GM19455 (cell line): ENCODE data around the gene SORCS3.

Source experiments
- ATAC-seq: cut with Tn5 transposase; IDR thresholded peaks from one replicate; pipeline ENCODE4 v1.9.1; 2021; ENCODE audit not compliant: unreplicated experiment

The SORCS3 gene

DNA sequence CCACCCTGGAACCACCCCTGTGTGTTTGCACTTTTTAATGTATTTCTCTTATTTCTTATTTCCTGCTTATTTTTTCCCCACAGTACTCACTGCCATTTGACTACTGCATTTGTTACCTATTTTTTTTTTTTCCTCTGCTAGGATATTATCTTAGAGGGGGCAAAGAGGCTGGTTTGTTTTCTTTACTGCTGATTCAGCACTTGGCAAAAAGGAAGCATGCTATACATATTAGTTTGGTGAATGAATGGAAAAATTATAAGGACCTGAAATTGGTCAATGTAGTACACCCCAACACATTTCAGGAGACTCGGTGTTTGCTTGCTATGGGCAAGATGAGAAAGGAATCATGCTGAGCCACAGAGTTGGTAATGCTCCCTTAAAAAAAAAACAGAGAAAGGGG is 193.5 kb downstream of the SORCS3 start:
- no peak for ATAC-seq

DNA sequence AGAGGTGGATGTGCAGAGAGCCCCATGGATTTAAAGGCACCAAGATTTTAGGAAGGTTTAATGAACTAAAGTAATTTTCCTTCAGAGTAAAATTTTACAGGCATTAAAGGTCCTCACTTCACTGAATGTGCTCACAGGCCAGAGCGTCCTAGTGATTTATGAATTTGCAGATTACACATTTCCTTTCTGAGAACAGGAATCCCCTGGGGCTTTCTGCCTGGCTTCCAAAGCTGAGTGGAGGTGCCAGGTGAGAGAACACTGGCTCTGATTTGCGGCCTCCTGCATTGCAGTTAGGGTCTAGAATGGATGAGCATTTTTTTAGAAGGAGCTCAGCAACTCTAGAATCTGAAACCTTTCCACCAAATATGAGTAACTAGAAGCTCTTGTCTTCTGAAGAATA is 194.3 kb downstream of the SORCS3 start:
- ATAC-seq: no peak

DNA sequence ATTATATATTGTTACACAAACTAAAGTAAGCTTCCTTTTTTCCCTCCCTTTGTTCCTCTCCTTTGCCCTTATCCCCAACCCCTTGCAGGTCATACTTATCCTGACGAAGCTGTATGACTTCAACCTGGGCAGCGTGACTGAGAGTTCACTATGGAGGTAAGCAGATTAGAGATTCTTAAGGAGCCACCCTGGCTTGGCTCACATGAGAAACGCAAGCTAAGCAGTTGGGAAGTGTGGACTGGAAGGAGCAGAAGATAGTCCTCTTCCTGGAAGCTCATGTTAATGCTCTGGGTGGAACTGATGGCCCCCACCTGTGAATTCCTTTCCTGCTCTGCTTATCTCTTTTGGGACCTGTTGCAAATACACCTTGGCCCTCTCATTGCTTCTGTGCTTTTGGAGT is 201.6 kb downstream of the SORCS3 start:
- ATAC-seq: no peak

DNA sequence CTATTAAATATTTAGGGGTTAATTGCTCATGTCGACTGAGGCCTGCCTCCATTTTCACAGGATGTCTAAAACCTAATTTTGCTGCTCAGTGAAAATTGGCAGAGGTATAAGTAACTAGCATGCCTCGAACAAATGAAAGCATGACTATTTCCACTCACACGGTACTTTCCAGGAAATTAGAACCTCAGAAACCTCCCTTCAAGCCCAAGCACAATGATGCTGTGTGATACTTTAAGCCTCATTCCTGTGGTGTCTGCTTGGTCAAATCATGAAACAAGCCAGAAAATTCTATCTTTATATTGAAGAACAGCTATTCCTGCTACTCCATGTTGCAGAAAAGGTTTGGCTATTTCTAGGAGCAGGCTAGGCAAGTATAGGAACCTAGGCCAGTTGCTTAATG is 203.0 kb downstream of the SORCS3 start:
- ATAC-seq: no peak

DNA sequence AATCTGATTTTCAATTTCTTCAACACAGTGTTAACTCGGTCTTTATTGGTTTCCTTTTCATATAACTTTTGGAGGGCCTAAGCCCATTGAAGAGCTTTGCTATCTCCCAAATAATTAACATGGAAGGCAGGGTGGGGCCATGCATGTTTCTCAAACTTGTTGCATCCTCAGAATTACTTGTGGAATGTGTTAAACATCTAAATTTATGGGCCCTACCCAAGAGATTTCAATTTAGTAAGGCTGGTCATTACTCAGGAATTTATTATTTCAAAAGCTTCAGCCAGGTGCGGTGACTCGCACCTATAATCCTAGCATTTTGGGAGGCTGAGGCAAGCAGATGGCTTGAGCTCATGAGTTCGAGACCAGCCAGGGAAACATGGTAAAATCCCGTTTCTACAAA is 208.9 kb downstream of the SORCS3 start:
- no peak for ATAC-seq

DNA sequence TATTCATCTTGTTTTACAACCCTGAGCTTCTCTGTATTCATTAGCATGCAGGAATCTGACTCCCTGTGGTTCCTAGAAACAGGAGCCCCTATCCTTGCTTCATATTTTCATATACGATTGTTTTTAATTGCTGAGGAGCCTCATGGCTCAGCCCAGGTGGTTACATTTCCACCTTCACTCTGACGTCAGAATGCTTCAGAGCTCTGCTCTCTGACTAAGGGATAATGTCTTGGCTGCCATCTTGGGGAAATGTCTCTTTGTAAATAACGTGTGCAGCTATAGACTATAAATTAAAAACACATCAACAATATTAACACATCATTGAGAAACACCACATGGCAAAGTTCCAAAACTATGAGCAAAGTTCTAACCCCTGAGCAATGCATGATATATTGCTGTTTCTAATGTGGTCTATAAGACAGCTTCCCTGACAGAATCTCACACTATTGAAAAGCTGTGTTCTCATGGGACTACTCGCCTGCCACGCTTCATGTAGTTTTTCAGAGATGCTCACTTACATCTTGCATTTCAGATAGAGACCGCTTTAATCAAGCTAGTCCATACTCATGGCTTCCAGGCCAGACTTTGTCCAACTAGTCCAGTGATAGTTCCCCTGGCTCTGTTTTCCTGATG is 227.0 kb downstream of the SORCS3 start:
- no peak for ATAC-seq

DNA sequence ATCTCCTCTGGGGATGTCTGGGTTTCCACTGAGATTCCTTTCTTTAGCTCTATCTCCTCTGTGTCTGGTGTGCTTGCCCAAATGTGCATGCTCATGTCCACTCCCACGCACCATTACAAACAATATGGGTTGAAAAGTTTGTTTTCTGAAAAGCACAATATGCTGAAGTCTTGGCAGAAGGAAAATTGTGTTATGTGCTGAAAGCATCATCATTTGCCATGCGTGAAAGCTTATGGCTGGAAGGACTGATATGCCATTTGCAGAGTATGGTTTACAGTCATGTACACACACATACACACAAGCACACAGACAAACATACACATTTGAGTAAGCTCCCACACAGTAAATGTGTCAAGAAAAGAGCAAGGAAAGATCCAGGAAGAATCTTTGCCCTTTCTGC is 231.6 kb downstream of the SORCS3 start:
- no peak for ATAC-seq

DNA sequence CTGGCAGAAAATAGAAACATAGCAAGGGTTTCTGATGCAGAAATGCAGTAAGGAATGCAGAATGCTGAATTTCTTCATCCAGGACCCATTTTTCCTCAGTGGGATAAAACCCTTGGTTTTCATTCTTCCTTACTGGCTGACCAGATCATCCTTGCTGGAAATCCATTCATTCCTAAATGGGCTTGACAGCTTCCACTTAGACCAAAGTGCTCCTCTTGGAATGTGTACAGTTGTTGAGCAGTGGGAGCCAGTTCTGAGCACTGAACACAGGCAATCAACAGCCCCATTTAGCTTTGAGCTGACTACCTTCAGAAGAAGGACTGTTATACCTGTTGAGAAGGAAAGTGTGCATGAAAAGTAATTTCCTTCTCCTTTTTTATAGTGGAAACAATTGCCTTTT is 232.1 kb downstream of the SORCS3 start:
- ATAC-seq: no peak

DNA sequence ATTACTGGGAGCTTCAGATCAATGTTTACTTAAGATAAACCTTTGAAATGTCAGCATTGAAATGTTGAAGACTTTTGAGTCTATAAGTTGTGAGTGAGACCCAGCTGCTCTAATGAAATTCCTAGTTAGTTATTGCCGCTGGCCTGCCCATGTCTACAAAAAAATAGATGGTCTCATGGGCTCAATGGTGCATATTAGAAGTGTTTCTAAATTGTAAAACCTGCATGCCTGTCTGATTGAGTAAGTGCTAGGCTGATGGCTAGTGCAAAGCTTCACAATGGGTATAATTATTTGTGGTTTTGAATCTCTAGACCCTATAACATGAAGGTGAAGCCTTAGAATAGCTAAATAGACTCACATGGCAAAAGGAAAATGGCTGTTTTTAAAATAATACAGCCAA is 234.5 kb downstream of the SORCS3 start:
- ATAC-seq: no peak

DNA sequence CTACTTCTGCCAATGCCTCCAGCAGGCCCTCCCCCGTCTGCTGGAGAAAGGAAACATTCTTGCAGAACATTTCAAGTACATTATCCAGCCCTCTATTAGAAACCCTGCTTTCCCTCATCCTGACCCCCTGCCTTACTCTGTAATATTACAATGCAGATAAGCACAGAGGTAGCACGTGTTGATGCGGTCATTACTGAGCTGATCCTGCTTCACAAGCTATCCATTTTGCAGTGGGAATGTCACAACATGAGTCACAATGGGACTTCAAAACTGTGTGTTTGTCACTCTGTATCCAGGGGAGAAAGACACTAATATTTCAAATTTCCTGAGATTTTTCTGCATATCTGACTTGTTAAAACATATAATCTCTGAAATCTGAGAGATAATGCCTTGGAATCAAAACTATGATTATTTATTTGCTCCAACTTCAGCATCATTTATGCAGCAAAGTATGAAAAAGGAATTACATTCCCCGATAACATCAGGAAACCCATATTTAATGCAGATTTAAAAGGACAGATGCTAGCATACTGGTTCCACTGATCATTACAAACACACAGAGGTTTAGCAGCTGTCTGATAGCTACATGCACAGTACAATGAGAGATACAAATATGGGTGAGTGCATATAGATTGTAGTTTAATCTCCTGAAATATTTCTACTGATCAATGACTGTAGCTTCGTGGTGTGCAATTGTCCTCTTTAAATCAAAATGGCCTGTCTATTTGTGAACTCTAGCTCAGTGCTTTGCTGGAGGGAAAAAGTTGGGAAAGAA is 239.7 kb downstream of the SORCS3 start:
- no peak for ATAC-seq

DNA sequence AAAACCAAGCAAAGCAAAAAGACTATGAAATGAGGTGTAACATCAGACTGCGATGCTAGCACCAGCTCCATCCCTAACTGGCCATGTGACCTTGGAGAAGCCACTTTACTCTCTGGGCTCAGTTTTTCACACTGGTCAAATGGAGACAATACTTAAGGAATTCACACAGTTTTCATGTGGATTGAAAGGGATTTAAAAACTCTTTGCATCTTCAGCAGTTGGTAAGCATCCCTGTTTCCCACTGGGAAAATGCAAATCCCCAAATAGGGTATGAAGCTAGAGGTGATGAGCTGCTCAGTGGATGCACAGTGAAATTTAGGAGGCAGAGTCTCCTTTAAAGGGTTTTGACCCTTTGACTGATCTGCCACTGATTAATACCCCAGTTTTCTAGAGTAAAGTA is 240.7 kb downstream of the SORCS3 start:
- no peak for ATAC-seq

DNA sequence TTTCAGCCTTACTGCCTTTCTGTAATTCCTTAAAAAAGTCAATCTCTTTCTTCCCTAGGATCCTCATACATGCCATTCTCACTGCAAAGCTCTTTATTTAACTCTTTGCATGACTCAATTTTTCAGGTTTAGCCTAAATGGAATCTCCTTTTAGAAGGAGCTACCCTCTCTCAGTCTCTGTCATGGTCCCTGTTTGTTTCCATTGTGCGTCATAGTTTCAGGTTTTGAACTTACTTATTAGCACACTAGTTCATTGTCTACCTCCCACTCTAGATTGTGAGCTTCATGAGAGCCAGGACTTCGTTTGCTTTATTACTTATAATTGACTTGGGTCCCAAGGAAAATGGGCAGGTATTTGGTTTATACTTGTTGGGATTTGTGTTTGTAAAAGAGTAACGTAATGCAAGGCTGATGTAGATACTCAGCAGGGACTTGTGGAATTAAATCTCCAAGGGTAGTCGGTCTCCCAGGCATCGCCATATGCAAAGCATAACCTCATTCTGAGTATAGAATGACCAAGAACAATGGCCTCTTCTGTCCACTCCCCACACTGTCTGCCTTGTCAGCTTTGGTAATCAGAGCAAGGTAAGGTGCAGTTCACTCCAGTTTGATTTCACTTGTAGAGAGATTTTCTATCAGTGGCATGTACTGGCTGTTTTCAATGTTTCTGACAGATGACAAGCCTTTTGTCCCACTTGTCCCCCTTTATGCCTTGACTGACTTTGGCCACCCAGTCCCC is 252.0 kb downstream of the SORCS3 start:
- no peak for ATAC-seq

DNA sequence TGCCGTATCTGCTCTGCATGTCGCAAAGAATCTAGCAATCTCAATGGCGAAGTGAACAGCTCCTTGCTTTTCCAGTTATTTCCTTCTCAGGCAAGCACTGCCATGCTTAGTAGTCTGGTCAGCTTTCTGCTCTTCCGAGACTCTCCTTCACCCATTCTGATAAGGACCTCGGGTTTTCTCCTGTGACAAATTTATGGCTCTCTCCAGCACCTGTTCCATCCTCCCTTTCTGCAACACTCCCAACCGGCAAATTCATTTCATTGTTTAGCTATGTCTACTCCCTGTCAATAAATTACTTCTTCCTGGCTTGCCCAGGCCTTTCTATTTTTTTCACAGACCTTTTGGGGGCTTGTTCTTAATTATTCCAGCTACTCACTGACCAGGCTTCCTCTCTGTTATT is 252.6 kb downstream of the SORCS3 start:
- ATAC-seq: no peak

DNA sequence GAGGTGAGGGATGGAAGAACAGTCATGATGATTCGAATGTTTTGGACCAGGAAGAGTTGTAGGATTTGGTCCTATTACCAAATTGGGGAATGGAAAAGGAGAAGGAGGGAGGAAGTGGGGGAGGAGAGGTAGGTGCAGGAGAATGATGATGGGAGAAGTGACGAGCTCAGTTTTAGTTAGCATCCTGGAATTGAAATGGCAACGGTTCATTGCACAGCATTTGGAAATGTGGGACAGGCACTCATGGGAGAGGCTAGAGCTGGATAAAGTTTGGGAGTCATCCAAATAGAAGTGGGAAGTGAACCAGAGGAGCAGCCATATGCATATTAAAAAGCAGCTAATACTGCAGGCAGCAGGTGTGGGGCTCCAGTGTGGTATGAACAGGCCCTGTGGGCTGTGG is 253.6 kb downstream of the SORCS3 start:
- ATAC-seq: no peak

DNA sequence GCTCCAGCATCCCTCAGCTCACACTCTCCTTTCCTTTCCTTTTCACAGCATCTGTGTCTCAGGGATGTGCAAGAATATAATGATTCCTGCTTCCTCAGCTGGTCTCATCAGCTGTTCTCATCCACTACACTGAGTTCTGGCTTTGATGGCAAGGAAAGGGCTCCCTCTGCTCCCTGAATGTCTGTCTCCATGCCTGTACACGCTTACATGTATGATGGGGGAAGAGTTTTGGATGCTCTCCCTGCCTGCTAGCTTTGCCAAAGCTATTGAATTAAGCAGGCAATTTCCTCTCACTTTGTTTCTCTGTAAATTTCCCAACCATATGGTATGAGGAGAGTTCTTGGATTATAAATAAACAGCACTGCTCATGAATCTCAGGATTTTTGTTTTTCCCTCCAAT is 254.5 kb downstream of the SORCS3 start:
- no peak for ATAC-seq

DNA sequence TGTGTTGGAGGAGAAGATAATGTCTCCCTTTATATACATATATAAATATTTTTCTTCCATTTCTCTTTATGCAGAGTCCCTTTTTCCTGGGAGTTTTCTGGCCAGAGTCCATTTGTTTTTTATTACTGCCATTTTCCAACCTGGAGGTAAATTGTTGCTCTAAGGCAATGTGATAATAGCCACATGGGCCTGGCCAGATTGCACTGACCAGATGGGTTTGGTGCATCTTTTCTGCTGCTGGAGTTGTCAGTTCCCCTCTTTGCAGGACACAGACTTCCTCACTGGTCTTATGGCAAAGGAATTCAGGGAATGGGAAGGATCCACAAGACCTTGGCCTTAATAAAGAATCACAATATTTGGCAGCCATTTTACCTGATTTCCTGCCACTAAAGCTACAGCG is 254.9 kb downstream of the SORCS3 start:
- no peak for ATAC-seq

DNA sequence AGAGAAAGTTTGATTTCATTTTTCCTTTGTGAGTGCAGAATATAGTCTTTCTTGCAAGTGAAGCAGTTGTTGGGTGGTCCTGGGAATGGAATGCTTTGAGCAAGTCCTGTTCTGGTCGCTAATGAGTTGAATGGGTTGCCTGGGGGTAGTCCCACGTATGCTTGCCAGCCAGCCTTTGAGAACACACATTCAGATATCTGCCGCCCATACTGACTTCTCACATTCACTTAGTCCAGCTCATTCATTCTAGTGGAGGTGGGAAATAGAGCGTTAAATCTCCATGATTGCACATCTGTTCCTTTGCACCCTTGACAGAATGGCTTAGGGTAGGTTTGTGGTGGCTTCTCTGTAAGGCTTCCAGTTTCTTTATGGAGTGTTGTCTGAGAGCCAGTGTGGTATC is 256.6 kb downstream of the SORCS3 start:
- ATAC-seq: no peak

DNA sequence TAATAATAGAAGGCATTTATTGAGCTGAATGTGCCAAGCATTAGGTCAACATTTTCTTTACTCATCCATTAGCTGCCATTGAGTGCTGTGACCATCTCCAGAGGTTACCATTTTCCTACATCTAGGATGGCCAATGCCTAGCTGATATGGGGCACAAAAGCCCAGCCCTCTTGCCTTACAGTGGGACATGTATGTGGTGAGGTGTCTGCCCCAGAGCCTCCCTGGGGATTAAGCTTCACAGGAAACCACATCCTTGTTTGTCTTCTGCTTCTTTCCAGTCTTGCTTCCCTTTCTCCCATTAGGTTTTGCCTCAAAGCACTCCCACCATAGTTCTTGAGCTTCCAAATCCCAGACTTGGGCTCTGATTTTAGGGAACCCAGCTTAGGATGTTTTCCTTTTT is 258.7 kb downstream of the SORCS3 start:
- ATAC-seq: no peak

DNA sequence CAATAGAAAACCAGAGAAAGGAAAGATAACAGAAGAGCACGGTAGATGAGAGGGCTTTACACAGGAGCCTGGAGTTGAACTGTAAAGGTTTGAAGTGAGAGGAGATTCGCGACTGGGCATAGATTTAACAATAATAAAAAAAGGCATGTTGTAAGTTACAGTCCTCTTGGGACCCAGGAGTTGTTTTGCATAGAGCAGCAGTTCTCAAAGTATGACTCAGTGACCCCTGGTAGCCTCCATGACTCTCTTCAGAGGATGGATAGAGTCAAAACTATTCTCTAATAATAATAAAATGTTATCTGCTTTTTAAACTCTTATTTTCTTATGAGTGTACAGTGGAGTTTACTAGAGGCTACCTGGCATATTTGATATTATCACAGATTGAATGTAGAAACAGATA is 262.3 kb downstream of the SORCS3 start:
- no peak for ATAC-seq

DNA sequence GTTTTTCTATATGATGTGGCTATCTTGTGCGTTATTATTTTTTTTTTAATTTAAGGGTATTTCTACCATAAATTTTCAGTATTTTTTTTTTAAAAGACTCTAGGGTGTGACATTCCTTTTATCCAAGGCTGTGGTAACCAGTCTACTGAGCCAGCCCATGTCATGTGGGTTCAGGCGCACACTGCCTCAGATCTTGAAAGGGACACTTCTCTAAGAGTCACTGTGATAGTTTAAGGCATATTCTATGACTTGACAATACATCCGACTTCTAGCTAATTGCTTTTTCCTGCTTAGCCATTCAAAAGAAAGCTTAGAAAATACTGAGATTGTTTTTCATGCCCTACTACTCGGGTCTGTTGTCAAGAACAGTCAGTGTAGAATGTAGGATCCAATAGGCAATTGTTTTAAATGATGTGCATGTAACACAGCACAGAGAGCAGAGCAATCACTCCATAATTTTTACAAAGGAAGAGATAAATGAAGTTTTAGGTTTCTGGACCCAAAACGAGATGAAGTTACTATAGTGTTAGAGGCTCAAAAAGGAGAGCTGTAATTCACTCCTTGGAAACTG is 263.7 kb downstream of the SORCS3 start:
- no peak for ATAC-seq

DNA sequence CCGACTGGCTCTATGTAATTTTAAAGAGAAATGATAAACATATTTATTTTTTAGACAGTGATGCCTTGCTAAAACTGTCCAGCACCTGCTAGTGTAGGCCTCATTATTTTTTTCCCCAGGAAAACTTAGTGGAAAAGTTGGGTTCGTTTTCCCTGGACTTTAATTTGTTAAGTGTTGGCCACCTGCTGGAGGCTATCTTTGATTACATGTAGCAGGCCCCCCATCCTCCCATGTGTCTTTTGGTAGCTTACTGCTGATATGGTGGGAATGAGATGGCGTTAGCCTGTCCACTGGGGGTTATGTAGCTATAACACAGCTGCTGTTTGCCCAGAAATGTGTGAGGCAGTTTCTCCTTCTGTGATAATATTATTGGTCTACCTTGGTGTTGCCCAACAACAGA is 265.0 kb downstream of the SORCS3 start:
- no peak for ATAC-seq

DNA sequence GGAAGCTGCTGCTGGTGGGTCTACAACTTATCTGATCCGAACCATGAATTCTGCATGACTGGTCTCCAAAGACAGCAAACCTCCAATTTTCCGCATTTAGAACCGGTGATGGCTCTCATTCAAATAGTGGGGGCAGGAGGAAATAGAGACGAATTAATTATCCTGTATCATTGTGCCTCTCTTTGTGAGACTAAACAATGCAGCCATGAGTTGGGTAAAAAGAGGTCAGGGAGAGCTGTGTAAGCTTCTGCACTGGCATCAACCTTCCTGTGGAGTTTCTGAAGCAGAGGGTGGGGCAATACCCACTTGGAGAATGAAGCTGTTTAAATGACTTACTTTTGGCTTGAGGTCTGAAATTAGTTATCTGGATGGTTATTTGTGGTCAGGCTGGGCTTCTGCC is 266.4 kb downstream of the SORCS3 start:
- no peak for ATAC-seq
